ENCODE results near the gene FBLIM1.

Gene FBLIM1

GRCh38 chr1:15762546-15762945 is 4.0 kb downstream of the FBLIM1 start:
- no peaks in the 10 kb centered on the region for H3K9me3 ChIP-seq (ENCODE audit: control insufficient read depth, insufficient read depth, low read length)
- H3K36me3 ChIP-seq (ENCODE audit: insufficient read depth, low read length), result peaks cover 14% of the 10 kb centered on the region
- peaks cover 12% of the 10 kb centered on the region for H3K4me1 ChIP-seq (ENCODE audit: insufficient read depth, low read length)
- H3K9ac ChIP-seq (ENCODE audit: low read depth, low read length), result no peak overlapping the region

- Histone ChIP-seq H3K9ac (ENCODE audit: low read depth, low read length) (no peak overlapping the region), H3K4me1 (ENCODE audit: insufficient read depth, low read length) (peaks cover 8% of the 10 kb centered on the region; the same call in 1 of the 2 replicates), H3K36me3 (ENCODE audit: insufficient read depth, low read length) (peaks cover 21% of the 10 kb centered on the region), H3K9me3 (ENCODE audit: control insufficient read depth, insufficient read depth, low read length) (no peaks in the 10 kb centered on the region)
Measured at GRCh38 chr1:15764269-15764764, 5.7 kb downstream of the FBLIM1 start.

DNA sequence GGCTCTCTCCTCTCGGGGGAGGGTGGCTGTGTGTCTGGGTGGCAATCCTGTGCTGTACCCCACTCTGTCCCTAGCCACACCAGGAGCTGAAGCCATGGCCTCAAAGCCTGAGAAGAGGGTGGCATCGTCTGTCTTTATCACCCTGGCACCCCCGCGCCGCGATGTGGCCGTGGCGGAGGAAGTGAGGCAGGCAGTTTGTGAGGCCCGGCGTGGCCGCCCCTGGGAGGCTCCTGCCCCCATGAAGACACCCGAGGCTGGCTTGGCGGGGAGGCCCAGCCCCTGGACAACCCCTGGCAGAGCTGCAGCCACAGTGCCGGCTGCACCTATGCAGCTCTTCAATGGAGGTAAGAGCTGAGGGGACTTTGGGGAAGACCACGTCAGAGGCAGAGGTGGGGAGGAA is 6.3 kb downstream of the FBLIM1 start:
- Histone ChIP-seq H3K36me3 (ENCODE audit: insufficient read depth, low read length) (peaks cover 21% of the 10 kb centered on the region), H3K9ac (ENCODE audit: low read depth, low read length) (no peak overlapping the region), H3K4me1 (ENCODE audit: insufficient read depth, low read length) (peaks cover 8% of the 10 kb centered on the region; the same call in 1 of the 2 replicates), H3K9me3 (ENCODE audit: control insufficient read depth, insufficient read depth, low read length) (no peaks in the 10 kb centered on the region)

GRCh38 chr1:15765495-15766194 is 7.0 kb downstream of the FBLIM1 start:
- H3K9ac ChIP-seq (ENCODE audit: low read depth, low read length), result no peak overlapping the region
- peaks cover 25% of the 10 kb centered on the region for H3K36me3 ChIP-seq (ENCODE audit: insufficient read depth, low read length)
- peaks cover 8% of the 10 kb centered on the region; the same call in 1 of the 2 replicates for H3K4me1 ChIP-seq (ENCODE audit: insufficient read depth, low read length)
- no peaks in the 10 kb centered on the region for H3K9me3 ChIP-seq (ENCODE audit: control insufficient read depth, insufficient read depth, low read length)

GRCh38 chr1:15767941-15768340 is 9.3 kb downstream of the FBLIM1 start:
- Histone ChIP-seq H3K36me3 (ENCODE audit: insufficient read depth, low read length) (peaks cover 42% of the 10 kb centered on the region), H3K9ac (ENCODE audit: low read depth, low read length) (no peak overlapping the region), H3K9me3 (ENCODE audit: control insufficient read depth, insufficient read depth, low read length) (no peaks in the 10 kb centered on the region), H3K4me1 (ENCODE audit: insufficient read depth, low read length) (no peaks in the 10 kb centered on the region)

DNA sequence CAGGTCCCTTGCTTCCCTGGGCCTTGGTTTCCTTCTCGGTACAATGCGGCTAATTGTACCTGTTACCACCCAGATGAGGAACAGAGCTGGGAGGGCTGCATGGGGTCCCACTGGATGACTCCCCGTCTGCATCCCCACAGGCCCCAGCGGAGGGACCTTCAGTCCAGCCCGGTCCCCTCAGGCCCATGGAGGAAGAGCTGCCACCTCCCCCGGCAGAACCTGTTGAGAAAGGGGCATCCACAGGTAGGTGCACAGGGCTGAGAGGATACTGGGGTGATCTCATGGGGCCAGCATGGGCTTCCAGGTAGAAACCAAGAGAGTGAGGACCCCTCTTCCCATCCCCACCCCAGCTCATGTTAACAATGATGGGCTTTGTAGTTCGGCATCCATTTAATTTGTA is 9.8 kb downstream of the FBLIM1 start:
- H3K9ac ChIP-seq (ENCODE audit: low read depth, low read length), result no peak overlapping the region
- peaks cover 42% of the 10 kb centered on the region for H3K36me3 ChIP-seq (ENCODE audit: insufficient read depth, low read length)
- H3K9me3 ChIP-seq (ENCODE audit: control insufficient read depth, insufficient read depth, low read length), result no peaks in the 10 kb centered on the region
- no peaks in the 10 kb centered on the region for H3K4me1 ChIP-seq (ENCODE audit: insufficient read depth, low read length)

DNA sequence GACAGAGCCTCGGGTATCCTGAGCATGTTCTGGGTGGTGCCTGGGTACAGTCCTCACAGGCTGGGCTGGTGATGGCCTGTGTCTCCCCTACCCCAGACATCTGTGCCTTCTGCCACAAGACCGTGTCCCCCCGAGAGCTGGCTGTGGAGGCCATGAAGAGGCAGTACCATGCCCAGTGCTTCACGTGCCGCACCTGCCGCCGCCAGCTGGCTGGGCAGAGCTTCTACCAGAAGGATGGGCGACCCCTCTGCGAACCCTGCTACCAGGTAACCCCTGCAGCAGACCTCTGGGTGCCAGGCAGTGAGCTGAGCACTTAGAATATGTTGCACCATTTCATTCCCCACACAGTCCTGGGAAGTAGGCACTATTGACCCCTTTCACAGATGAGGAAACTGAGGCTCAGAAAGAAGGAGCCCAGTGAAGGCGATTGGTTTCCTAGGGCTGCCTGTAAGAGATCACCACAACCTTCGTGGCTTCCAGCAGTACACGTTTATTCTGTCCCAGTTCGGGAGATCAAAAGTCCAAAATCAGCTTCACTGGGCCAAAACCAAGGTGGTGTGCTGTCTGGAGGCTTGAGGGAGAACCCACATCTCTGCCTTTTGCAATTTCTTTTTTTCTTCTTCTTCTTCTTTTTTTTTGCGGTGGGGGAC is 11.8 kb downstream of the FBLIM1 start:
- peaks cover 42% of the 10 kb centered on the region for H3K36me3 ChIP-seq (ENCODE audit: insufficient read depth, low read length)
- no peaks in the 10 kb centered on the region for H3K4me1 ChIP-seq (ENCODE audit: insufficient read depth, low read length)
- no peak overlapping the region for H3K9ac ChIP-seq (ENCODE audit: low read depth, low read length)
- H3K9me3 ChIP-seq (ENCODE audit: control insufficient read depth, insufficient read depth, low read length), result no peaks in the 10 kb centered on the region

GRCh38 chr1:15771836-15772515 is 13.4 kb downstream of the FBLIM1 start:
- Histone ChIP-seq H3K9me3 (ENCODE audit: control insufficient read depth, insufficient read depth, low read length) (no peaks in the 10 kb centered on the region), H3K4me1 (ENCODE audit: insufficient read depth, low read length) (no peaks in the 10 kb centered on the region), H3K36me3 (ENCODE audit: insufficient read depth, low read length) (peaks cover 39% of the 10 kb centered on the region)

GRCh38 chr1:15775706-15776105 is 17.1 kb downstream of the FBLIM1 start:
- no peak overlapping the region for H3K9ac ChIP-seq (ENCODE audit: low read depth, low read length)
- H3K4me1 ChIP-seq (ENCODE audit: insufficient read depth, low read length), result no peaks in the 10 kb centered on the region
- no peaks in the 10 kb centered on the region for H3K9me3 ChIP-seq (ENCODE audit: control insufficient read depth, insufficient read depth, low read length)
- peaks cover 38% of the 10 kb centered on the region for H3K36me3 ChIP-seq (ENCODE audit: insufficient read depth, low read length)

More at GRCh38 chr1:15771836-15772515, 13.4 kb downstream of the FBLIM1 start:
- no peak overlapping the region for H3K9ac ChIP-seq (ENCODE audit: low read depth, low read length)

GRCh38 chr1:15777909-15778707 is 19.5 kb downstream of the FBLIM1 start:
- H3K36me3 ChIP-seq (ENCODE audit: insufficient read depth, low read length), result peaks cover 27% of the 10 kb centered on the region

GRCh38 chr1:15785683-15786082 is 27.1 kb downstream of the FBLIM1 start:
- H3K4me1 ChIP-seq (ENCODE audit: insufficient read depth, low read length), result peaks cover 6% of the 10 kb centered on the region; the same call in 1 of the 2 replicates
- H3K9ac ChIP-seq (ENCODE audit: low read depth, low read length), result no peak overlapping the region
- H3K36me3 ChIP-seq (ENCODE audit: insufficient read depth, low read length), result peaks cover 9% of the 10 kb centered on the region
- no peaks in the 10 kb centered on the region for H3K9me3 ChIP-seq (ENCODE audit: control insufficient read depth, insufficient read depth, low read length)

More at GRCh38 chr1:15777909-15778707, 19.5 kb downstream of the FBLIM1 start:
- no peaks in the 10 kb centered on the region for H3K9me3 ChIP-seq (ENCODE audit: control insufficient read depth, insufficient read depth, low read length)
- no peaks in the 10 kb centered on the region for H3K4me1 ChIP-seq (ENCODE audit: insufficient read depth, low read length)
- no peak overlapping the region for H3K9ac ChIP-seq (ENCODE audit: low read depth, low read length)

DNA sequence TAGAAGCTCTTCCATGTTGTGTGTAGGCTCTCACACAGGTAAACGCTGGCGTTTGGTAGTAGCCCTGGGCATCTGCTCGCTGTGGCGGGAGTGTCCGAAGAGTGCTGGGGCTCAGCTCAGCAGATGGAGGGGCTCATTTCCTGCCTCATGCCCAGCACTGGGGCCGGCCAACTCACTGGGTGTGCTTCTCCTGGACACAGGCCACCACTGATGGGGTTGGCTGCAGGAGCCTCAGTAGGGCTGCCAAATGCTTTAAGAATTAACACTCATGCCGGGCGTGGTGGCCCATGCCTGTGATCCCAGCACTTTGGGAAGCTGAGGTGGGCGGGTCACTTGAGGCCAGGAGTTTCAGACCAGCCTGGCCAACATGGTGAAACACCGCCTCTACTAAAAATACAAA is 28.0 kb downstream of the FBLIM1 start:
- no peak overlapping the region for H3K9ac ChIP-seq (ENCODE audit: low read depth, low read length)
- no peaks in the 10 kb centered on the region for H3K9me3 ChIP-seq (ENCODE audit: control insufficient read depth, insufficient read depth, low read length)
- H3K4me1 ChIP-seq (ENCODE audit: insufficient read depth, low read length), result peaks cover 6% of the 10 kb centered on the region; the same call in 1 of the 2 replicates
- peaks cover 6% of the 10 kb centered on the region; the same call in 1 of the 2 replicates for H3K36me3 ChIP-seq (ENCODE audit: insufficient read depth, low read length)

- Histone ChIP-seq H3K36me3 (ENCODE audit: insufficient read depth, low read length) (0 out of 2 replicates have a peak, but pooled peaks cover 3% of the 10 kb centered on the region), H3K4me1 (ENCODE audit: insufficient read depth, low read length) (peaks cover 8% of the 10 kb centered on the region; the same call in 1 of the 2 replicates), H3K9me3 (ENCODE audit: control insufficient read depth, insufficient read depth, low read length) (no peaks in the 10 kb centered on the region), H3K9ac (ENCODE audit: low read depth, low read length) (no peak overlapping the region)
Measured at GRCh38 chr1:15788624-15789301, 30.2 kb downstream of the FBLIM1 start.

Data from ES-I3 (cell line).